Prostate gland (tissue), 2 donors: Measurements from ENCODE around the gene CMTM8.

Experiments
- POLR2A ChIP-seq: fragments of 450-650 bp; IDR thresholded peaks from one replicate; pipeline ENCODE4 v1.6.1; 2016; ENCODE audit warnings: antibody characterized with exemption, mild to moderate bottlenecking
- TF ChIP-seq, protein P1 (sequence below), 4 experiments: fragments of 200-600 bp in 2 of 4; fragments of 450-650 bp in 2 of 4; sonication (generic) in 2 of 4; IDR thresholded peaks; 1 replicate in 3 of 4; 2 replicates in 1 of 4; pipeline ENCODE4 v1.5.1; 2016 to 2019; ENCODE audit warnings: antibody characterized with exemption in 4 of 4, mild to moderate bottlenecking in 2 of 4, moderate library complexity in 2 of 4

- TF ChIP-seq, protein P1, sequence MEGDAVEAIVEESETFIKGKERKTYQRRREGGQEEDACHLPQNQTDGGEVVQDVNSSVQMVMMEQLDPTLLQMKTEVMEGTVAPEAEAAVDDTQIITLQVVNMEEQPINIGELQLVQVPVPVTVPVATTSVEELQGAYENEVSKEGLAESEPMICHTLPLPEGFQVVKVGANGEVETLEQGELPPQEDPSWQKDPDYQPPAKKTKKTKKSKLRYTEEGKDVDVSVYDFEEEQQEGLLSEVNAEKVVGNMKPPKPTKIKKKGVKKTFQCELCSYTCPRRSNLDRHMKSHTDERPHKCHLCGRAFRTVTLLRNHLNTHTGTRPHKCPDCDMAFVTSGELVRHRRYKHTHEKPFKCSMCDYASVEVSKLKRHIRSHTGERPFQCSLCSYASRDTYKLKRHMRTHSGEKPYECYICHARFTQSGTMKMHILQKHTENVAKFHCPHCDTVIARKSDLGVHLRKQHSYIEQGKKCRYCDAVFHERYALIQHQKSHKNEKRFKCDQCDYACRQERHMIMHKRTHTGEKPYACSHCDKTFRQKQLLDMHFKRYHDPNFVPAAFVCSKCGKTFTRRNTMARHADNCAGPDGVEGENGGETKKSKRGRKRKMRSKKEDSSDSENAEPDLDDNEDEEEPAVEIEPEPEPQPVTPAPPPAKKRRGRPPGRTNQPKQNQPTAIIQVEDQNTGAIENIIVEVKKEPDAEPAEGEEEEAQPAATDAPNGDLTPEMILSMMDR (IDR thresholded peaks at IDR 0.05), result no peak
- TF ChIP-seq POLR2A, result no peak
Measured at GRCh38 chr3:32197991-32198390, 40.5 kb upstream of the CMTM8 start.
